Measurements from ENCODE around the gene ANKFY1.

DNA sequence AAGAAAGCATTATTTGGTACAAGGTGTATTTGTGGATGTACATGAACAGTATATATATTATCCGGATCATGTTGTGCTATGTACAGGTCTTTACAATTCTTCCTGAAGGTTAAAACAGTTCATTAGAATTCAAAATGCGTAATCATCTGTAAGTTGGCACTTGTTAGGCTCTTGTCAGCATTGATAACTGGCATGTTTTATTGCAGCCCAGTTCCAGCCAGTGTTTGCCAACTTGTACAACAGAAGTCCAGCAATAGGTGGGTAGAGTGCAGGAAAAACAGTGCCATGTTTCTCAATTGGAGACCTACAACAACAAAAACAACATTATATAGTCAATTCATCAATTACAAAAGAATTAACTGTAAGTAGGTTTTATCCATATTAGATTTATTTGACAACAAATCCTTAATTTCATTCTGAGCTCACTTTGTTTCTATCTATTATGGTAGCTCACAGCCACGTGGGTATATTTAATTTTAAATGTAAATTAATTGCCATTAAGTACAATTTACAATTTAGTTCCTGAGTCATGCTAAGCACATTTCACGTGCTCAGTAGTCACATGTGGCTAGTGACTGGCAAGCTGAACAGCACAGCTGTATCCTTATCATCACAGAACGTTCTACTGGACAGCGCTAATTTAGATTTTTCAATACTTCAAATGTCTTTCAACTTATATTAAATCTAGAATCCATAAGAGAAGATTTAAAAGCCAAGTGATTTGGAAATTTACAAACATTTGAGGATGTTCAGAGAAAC, 8.6 kb upstream of the ANKFY1 start:
- TF ChIP-seq, protein P1, sequence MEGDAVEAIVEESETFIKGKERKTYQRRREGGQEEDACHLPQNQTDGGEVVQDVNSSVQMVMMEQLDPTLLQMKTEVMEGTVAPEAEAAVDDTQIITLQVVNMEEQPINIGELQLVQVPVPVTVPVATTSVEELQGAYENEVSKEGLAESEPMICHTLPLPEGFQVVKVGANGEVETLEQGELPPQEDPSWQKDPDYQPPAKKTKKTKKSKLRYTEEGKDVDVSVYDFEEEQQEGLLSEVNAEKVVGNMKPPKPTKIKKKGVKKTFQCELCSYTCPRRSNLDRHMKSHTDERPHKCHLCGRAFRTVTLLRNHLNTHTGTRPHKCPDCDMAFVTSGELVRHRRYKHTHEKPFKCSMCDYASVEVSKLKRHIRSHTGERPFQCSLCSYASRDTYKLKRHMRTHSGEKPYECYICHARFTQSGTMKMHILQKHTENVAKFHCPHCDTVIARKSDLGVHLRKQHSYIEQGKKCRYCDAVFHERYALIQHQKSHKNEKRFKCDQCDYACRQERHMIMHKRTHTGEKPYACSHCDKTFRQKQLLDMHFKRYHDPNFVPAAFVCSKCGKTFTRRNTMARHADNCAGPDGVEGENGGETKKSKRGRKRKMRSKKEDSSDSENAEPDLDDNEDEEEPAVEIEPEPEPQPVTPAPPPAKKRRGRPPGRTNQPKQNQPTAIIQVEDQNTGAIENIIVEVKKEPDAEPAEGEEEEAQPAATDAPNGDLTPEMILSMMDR (tag by site-specific recombination; IDR thresholded peaks at IDR 0.05), result no peak
- TF ChIP-seq, protein P2, sequence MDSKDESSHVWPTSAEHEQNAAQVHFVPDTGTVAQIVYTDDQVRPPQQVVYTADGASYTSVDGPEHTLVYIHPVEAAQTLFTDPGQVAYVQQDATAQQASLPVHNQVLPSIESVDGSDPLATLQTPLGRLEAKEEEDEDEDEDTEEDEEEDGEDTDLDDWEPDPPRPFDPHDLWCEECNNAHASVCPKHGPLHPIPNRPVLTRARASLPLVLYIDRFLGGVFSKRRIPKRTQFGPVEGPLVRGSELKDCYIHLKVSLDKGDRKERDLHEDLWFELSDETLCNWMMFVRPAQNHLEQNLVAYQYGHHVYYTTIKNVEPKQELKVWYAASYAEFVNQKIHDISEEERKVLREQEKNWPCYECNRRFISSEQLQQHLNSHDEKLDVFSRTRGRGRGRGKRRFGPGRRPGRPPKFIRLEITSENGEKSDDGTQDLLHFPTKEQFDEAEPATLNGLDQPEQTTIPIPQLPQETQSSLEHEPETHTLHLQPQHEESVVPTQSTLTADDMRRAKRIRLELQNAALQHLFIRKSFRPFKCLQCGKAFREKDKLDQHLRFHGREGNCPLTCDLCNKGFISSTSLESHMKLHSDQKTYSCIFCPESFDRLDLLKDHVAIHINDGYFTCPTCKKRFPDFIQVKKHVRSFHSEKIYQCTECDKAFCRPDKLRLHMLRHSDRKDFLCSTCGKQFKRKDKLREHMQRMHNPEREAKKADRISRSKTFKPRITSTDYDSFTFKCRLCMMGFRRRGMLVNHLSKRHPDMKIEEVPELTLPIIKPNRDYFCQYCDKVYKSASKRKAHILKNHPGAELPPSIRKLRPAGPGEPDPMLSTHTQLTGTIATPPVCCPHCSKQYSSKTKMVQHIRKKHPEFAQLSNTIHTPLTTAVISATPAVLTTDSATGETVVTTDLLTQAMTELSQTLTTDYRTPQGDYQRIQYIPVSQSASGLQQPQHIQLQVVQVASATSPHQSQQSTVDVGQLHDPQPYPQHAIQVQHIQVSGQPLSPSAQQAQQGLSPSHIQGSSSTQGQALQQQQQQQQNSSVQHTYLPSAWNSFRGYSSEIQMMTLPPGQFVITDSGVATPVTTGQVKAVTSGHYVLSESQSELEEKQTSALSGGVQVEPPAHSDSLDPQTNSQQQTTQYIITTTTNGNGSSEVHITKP (tag by site-specific recombination; IDR thresholded peaks at IDR 0.05), result no peak
- TF ChIP-seq ZNF175 (tag by site-specific recombination; IDR thresholded peaks at IDR 0.05), result no peak
- no peak for TF ChIP-seq SALL2 (tag by site-specific recombination; IDR thresholded peaks at IDR 0.05; ENCODE audit: borderline replicate concordance)
- TF ChIP-seq, protein P3, sequence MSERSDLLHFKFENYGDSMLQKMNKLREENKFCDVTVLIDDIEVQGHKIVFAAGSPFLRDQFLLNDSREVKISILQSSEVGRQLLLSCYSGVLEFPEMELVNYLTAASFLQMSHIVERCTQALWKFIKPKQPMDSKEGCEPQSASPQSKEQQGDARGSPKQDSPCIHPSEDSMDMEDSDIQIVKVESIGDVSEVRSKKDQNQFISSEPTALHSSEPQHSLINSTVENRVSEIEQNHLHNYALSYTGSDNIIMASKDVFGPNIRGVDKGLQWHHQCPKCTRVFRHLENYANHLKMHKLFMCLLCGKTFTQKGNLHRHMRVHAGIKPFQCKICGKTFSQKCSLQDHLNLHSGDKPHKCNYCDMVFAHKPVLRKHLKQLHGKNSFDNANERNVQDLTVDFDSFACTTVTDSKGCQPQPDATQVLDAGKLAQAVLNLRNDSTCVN (tag by site-specific recombination; optimal IDR thresholded peaks at IDR 0.05), result no peak
- TF ChIP-seq YY1 (tag by site-specific recombination; IDR thresholded peaks at IDR 0.05), result no peak
- TF ChIP-seq HOXA7 (CRISPR knock-in tag; IDR thresholded peaks at IDR 0.05; ENCODE audit: borderline replicate concordance), result no peak

Data from HEK293 (cell line).